Uterus (tissue), 2 donors: ENCODE data around the gene RAB26.

ENCODE experiments used
- CTCF ChIP-seq, 4 experiments: fragments of 200-600 bp in 2 of 4; fragments of 450-650 bp in 2 of 4; sonication (generic) in 2 of 4; IDR thresholded peaks; one replicate each; pipeline ENCODE4 v1.5.1; 2016 to 2019; ENCODE audit warnings: antibody characterized with exemption in 4 of 4, mild to moderate bottlenecking in 2 of 4, moderate library complexity in 1 of 4
- POLR2A ChIP-seq, 2 donors: fragments of 450-650 bp; IDR thresholded peaks; one replicate each; pipeline ENCODE4 v1.6.1; 2016; ENCODE audit warnings: antibody characterized with exemption in 2 of 2, mild to moderate bottlenecking in 1 of 2, moderate library complexity in 1 of 2

- TF ChIP-seq CTCF (IDR thresholded peaks at IDR 0.05) (no peak), POLR2A (IDR thresholded peaks at IDR 0.05) (no peak)
Measured at GRCh38 chr16:2115591-2115973, 32.8 kb upstream of the RAB26 start.
